ENCODE results near the gene NDUFA7. TPM values are rescaled to one million over a fixed set of nuclear protein-coding genes. Genes with fewer than 3 reads are reported as not detected.
"Not testable (repeated sequence)": the region's sequence is repeated elsewhere in the genome, so short reads cannot be mapped to it uniquely, and the experiment has no call there.

Gene NDUFA7
- total RNA-seq, 4 donors from 2014 or later = 75.3 to 129 (median 87.7) TPM

GRCh38 chr19:8352134-8352827 is 31.1 kb upstream of the NDUFA7 start:
- Histone ChIP-seq H3K4me1 (peaks cover 5 to 32% of the 10 kb centered on the region in 2 donors), H3K36me3 (no peaks in the 10 kb centered on the region), H3K27ac (no peak overlapping the region), H3K4me3 (no peak overlapping the region), H3K27me3 (no peaks in the 10 kb centered on the region), H3K9me3 (peaks cover 0 to 5% (median 0%) of the 10 kb centered on the region in 3 donors)
- in situ Hi-C loops (cut with MboI; ENCODE audit: low sequenced_read_pairs in 4 of 4) (loop anchor here in 3 of 4 donors (5.0 to 10.0 kb wide), 3 partner anchors 45 to 153 kb away; partner anchors contain the start of gene PRAM1 (in 2 of the 3)), intact Hi-C loops (cut with DNase I; ENCODE audit: low total_unique reads) (loop anchor here (5.0 kb wide), 1 partner anchor 225 kb away; the partner anchor contains the start of gene MYO1F)
- ATAC-seq (no peak), DNase-seq (no peak)
- TF ChIP-seq POLR2A (IDR thresholded peaks at IDR 0.05) (no peak), CTCF (IDR thresholded peaks at IDR 0.05 in 4 of 5, conservative IDR thresholded peaks at IDR 0.05 in 1 of 5) (no peak)

- not testable (repeated sequence) for H3K4me3 ChIP-seq, DNase-seq, H3K36me3 ChIP-seq, H3K27me3 ChIP-seq, ATAC-seq, H3K9me3 ChIP-seq
- Histone ChIP-seq H3K4me1 (peaks cover 5 to 27% of the 10 kb centered on the region in 2 donors), H3K27ac (peak overlapping the region in 1 of 4 donors; percentile 1)
- in situ Hi-C loops (cut with MboI; ENCODE audit: low sequenced_read_pairs in 4 of 4) = loop anchor here in 3 of 4 donors (5.0 to 10.0 kb wide), 3 partner anchors 48 to 155 kb away; partner anchors contain the start of gene PRAM1 (in 2 of the 3)
- intact Hi-C loops (cut with DNase I; ENCODE audit: low total_unique reads) = loop anchor here (5.0 kb wide), 1 partner anchor 228 kb away; the partner anchor contains the start of gene MYO1F
Observed at GRCh38 chr19:8349629-8350372, 28.6 kb upstream of the NDUFA7 start.

- no peak for TF ChIP-seq POLR2A (IDR thresholded peaks at IDR 0.05)
- TF ChIP-seq CTCF (IDR thresholded peaks at IDR 0.05 in 4 of 5, conservative IDR thresholded peaks at IDR 0.05 in 1 of 5) = no peak
- H3K4me3 ChIP-seq = peak overlapping the region; percentile 59 to 68 (median 64)
- H3K27me3 ChIP-seq = peaks cover 5 to 18% (median 17%) of the 10 kb centered on the region in 3 donors
Observed at GRCh38 chr19:8343483-8343844, 22.3 kb upstream of the NDUFA7 start.

GRCh38 chr19:8342684-8343482 is 21.7 kb upstream of the NDUFA7 start, which contains the start of gene KANK3:
Gene KANK3 (minus strand): TSS chr19:8343262. CDS start chr19:8337828, 5,434 bp downstream.
- peaks cover 5 to 21% (median 18%) of the 10 kb centered on the region in 3 donors for H3K27me3 ChIP-seq
- peak within 1 kb of the TSS; percentile 79 to 90 (median 85) for H3K27ac ChIP-seq
- peak; percentile 67 to 82 for TF ChIP-seq POLR2A (IDR thresholded peaks at IDR 0.05)
- no peak for TF ChIP-seq CTCF (IDR thresholded peaks at IDR 0.05 in 4 of 5, conservative IDR thresholded peaks at IDR 0.05 in 1 of 5)
- intact Hi-C loops (cut with DNase I; ENCODE audit: low total_unique reads) (no loop called here), in situ Hi-C loops (cut with MboI; ENCODE audit: low sequenced_read_pairs in 4 of 4) (no loop called here)
- H3K4me1 ChIP-seq = peaks cover 3 to 14% of the 10 kb centered on the region in 2 donors
- H3K4me3 ChIP-seq = peak within 1 kb of the TSS; percentile 59 to 68 (median 64)
- peak; percentile 80 to 86 for DNase-seq
- peak; percentile 80 to 85 for ATAC-seq
- no peaks in the 10 kb centered on the region for H3K9me3 ChIP-seq
- no peaks in the 10 kb centered on the region for H3K36me3 ChIP-seq

More at GRCh38 chr19:8343483-8343844, 22.3 kb upstream of the NDUFA7 start:
- peaks cover 3 to 20% of the 10 kb centered on the region in 2 donors for H3K4me1 ChIP-seq
- intact Hi-C loops (cut with DNase I; ENCODE audit: low total_unique reads) = no loop called here
- no peak for DNase-seq
- peak overlapping the region in 3 of 4 donors; percentile 44 to 86 (median 55) for H3K27ac ChIP-seq
- no peaks in the 10 kb centered on the region for H3K9me3 ChIP-seq
- in situ Hi-C loops (cut with MboI; ENCODE audit: low sequenced_read_pairs in 4 of 4) = no loop called here
- ATAC-seq = no peak
- no peaks in the 10 kb centered on the region for H3K36me3 ChIP-seq

Data from gastrocnemius medialis (tissue), 4 donors.